Measurements from ENCODE around the gene GPM6B.

Gene GPM6B

GRCh38 chrX:13774696-13775095 is 42.2 kb downstream of the GPM6B start:
- Mint-ChIP-seq H3K27me3 (no peaks in the 10 kb centered on the region), H3K36me3 (ENCODE audit: insufficient read depth) (peaks cover 54% of the 10 kb centered on the region), H3K27ac (peak overlapping the region in 1 of 2 donors; percentile 63), H3K9me3 (no peaks in the 10 kb centered on the region), H3K4me1 (ENCODE audit: low read depth in 2 of 2) (peaks cover 3 to 5% of the 10 kb centered on the region in 2 donors), H3K4me3 (no peak overlapping the region)
- DNase-seq (no peak), ATAC-seq (replicated peaks) (no peak)

GRCh38 chrX:13770013-13770535 is 46.8 kb downstream of the GPM6B start:
- peaks cover 91% of the 10 kb centered on the region for H3K36me3 Mint-ChIP-seq (ENCODE audit: insufficient read depth)

GRCh38 chrX:13768939-13769338 is 48.0 kb downstream of the GPM6B start:
- no peak overlapping the region for H3K27ac Mint-ChIP-seq
- H3K27me3 Mint-ChIP-seq = no peaks in the 10 kb centered on the region
- no peaks in the 10 kb centered on the region for H3K9me3 Mint-ChIP-seq
- DNase-seq = no peak
- peaks cover 6 to 13% of the 10 kb centered on the region in 2 donors for H3K4me1 Mint-ChIP-seq (ENCODE audit: low read depth in 2 of 2)
- H3K36me3 Mint-ChIP-seq (ENCODE audit: insufficient read depth) = peaks cover 89% of the 10 kb centered on the region
- H3K4me3 Mint-ChIP-seq = no peak overlapping the region
- ATAC-seq (replicated peaks) = no peak

More at GRCh38 chrX:13770013-13770535, 46.8 kb downstream of the GPM6B start:
- peaks cover 6 to 13% of the 10 kb centered on the region in 2 donors for H3K4me1 Mint-ChIP-seq (ENCODE audit: low read depth in 2 of 2)
- ATAC-seq (replicated peaks) (no peak), DNase-seq (no peak)
- no peaks in the 10 kb centered on the region for H3K27me3 Mint-ChIP-seq
- H3K9me3 Mint-ChIP-seq = no peaks in the 10 kb centered on the region
- H3K27ac Mint-ChIP-seq = peak overlapping the region in 1 of 2 donors; percentile 64
- no peak overlapping the region for H3K4me3 Mint-ChIP-seq

- Mint-ChIP-seq H3K4me3 (no peak overlapping the region), H3K36me3 (ENCODE audit: insufficient read depth) (peaks cover 92% of the 10 kb centered on the region)
Observed at GRCh38 chrX:13764765-13765164, 52.1 kb downstream of the GPM6B start.

GRCh38 chrX:13764281-13764680 is 52.6 kb downstream of the GPM6B start:
- Mint-ChIP-seq H3K4me3 (no peak overlapping the region), H3K4me1 (ENCODE audit: low read depth in 2 of 2) (peaks cover 0 to 10% of the 10 kb centered on the region in 2 donors), H3K27ac (no peak overlapping the region), H3K36me3 (ENCODE audit: insufficient read depth) (peaks cover 89% of the 10 kb centered on the region), H3K9me3 (no peaks in the 10 kb centered on the region), H3K27me3 (no peaks in the 10 kb centered on the region)
- ATAC-seq (replicated peaks) (no peak), DNase-seq (no peak)

More at GRCh38 chrX:13764765-13765164, 52.1 kb downstream of the GPM6B start:
- no peaks in the 10 kb centered on the region for H3K27me3 Mint-ChIP-seq
- no peak for ATAC-seq (replicated peaks)
- H3K4me1 Mint-ChIP-seq (ENCODE audit: low read depth in 2 of 2) = peaks cover 3 to 8% of the 10 kb centered on the region in 2 donors
- DNase-seq = no peak
- H3K27ac Mint-ChIP-seq = no peak overlapping the region
- H3K9me3 Mint-ChIP-seq = no peaks in the 10 kb centered on the region

- no peak overlapping the region for H3K27ac Mint-ChIP-seq
- no peak overlapping the region for H3K4me3 Mint-ChIP-seq
Observed at GRCh38 chrX:13763489-13763888, 53.4 kb downstream of the GPM6B start.

GRCh38 chrX:13761606-13762414 is 55.1 kb downstream of the GPM6B start:
- Mint-ChIP-seq H3K27me3 (no peaks in the 10 kb centered on the region), H3K4me3 (no peak overlapping the region), H3K36me3 (ENCODE audit: insufficient read depth) (peaks cover 82% of the 10 kb centered on the region), H3K9me3 (no peaks in the 10 kb centered on the region), H3K4me1 (ENCODE audit: low read depth in 2 of 2) (peaks cover 7 to 13% of the 10 kb centered on the region in 2 donors), H3K27ac (peak overlapping the region in 1 of 2 donors; percentile 73)
- no peak for ATAC-seq (replicated peaks)
- DNase-seq = no peak

More at GRCh38 chrX:13763489-13763888, 53.4 kb downstream of the GPM6B start:
- Mint-ChIP-seq H3K4me1 (ENCODE audit: low read depth in 2 of 2) (peaks cover 3 to 14% of the 10 kb centered on the region in 2 donors), H3K9me3 (no peaks in the 10 kb centered on the region), H3K36me3 (ENCODE audit: insufficient read depth) (peaks cover 89% of the 10 kb centered on the region), H3K27me3 (no peaks in the 10 kb centered on the region)
- DNase-seq (no peak), ATAC-seq (replicated peaks) (no peak)

- no peak overlapping the region for H3K4me3 Mint-ChIP-seq
- no peak overlapping the region for H3K27ac Mint-ChIP-seq
- peaks cover 5 to 7% of the 10 kb centered on the region in 2 donors for H3K4me1 Mint-ChIP-seq (ENCODE audit: low read depth in 2 of 2)
- DNase-seq = no peak
- ATAC-seq (replicated peaks) = no peak
- no peaks in the 10 kb centered on the region for H3K9me3 Mint-ChIP-seq
- H3K27me3 Mint-ChIP-seq = no peaks in the 10 kb centered on the region
- H3K36me3 Mint-ChIP-seq (ENCODE audit: insufficient read depth) = peaks cover 78% of the 10 kb centered on the region
Observed at GRCh38 chrX:13760426-13760825, 56.5 kb downstream of the GPM6B start.

GRCh38 chrX:13759152-13759718 is 57.7 kb downstream of the GPM6B start:
- no peak overlapping the region for H3K27ac Mint-ChIP-seq
- no peak for ATAC-seq (replicated peaks)
- H3K27me3 Mint-ChIP-seq = no peaks in the 10 kb centered on the region
- no peak overlapping the region for H3K4me3 Mint-ChIP-seq
- no peaks in the 10 kb centered on the region for H3K9me3 Mint-ChIP-seq
- peaks cover 7 to 8% of the 10 kb centered on the region in 2 donors for H3K4me1 Mint-ChIP-seq (ENCODE audit: low read depth in 2 of 2)
- peaks cover 71% of the 10 kb centered on the region for H3K36me3 Mint-ChIP-seq (ENCODE audit: insufficient read depth)
- no peak for DNase-seq

GRCh38 chrX:13756381-13756780 is 60.5 kb downstream of the GPM6B start:
- Mint-ChIP-seq H3K36me3 (ENCODE audit: insufficient read depth) (peaks cover 69% of the 10 kb centered on the region), H3K27ac (no peak overlapping the region), H3K27me3 (no peaks in the 10 kb centered on the region), H3K9me3 (no peaks in the 10 kb centered on the region), H3K4me3 (no peak overlapping the region), H3K4me1 (ENCODE audit: low read depth in 2 of 2) (peaks cover 13 to 15% of the 10 kb centered on the region in 2 donors)
- ATAC-seq (replicated peaks) (no peak), DNase-seq (no peak)

GRCh38 chrX:13755254-13755653 is 61.6 kb downstream of the GPM6B start:
- Mint-ChIP-seq H3K9me3 (no peaks in the 10 kb centered on the region), H3K27ac (no peak overlapping the region), H3K4me1 (ENCODE audit: low read depth in 2 of 2) (peaks cover 18 to 19% of the 10 kb centered on the region in 2 donors), H3K4me3 (no peak overlapping the region), H3K36me3 (ENCODE audit: insufficient read depth) (peaks cover 59% of the 10 kb centered on the region), H3K27me3 (no peaks in the 10 kb centered on the region)
- peak; percentile 81 for ATAC-seq (replicated peaks)
- peak in 1 of 3 experiments; percentile 1 for DNase-seq

- no peaks in the 10 kb centered on the region for H3K9me3 Mint-ChIP-seq
- no peak overlapping the region for H3K4me3 Mint-ChIP-seq
- no peaks in the 10 kb centered on the region for H3K27me3 Mint-ChIP-seq
- peaks cover 21 to 22% of the 10 kb centered on the region in 2 donors for H3K4me1 Mint-ChIP-seq (ENCODE audit: low read depth in 2 of 2)
- DNase-seq (no peak), ATAC-seq (replicated peaks) (no peak)
- peaks cover 54% of the 10 kb centered on the region for H3K36me3 Mint-ChIP-seq (ENCODE audit: insufficient read depth)
- H3K27ac Mint-ChIP-seq = no peak overlapping the region
Observed at GRCh38 chrX:13754765-13755164, 62.1 kb downstream of the GPM6B start.

- Mint-ChIP-seq H3K36me3 (ENCODE audit: insufficient read depth) (peaks cover 47% of the 10 kb centered on the region), H3K9me3 (no peaks in the 10 kb centered on the region), H3K27ac (peak overlapping the region; percentile 79 to 91), H3K27me3 (no peaks in the 10 kb centered on the region), H3K4me3 (no peak overlapping the region), H3K4me1 (ENCODE audit: low read depth in 2 of 2) (peaks cover 17% of the 10 kb centered on the region in 2 donors)
- ATAC-seq (replicated peaks) = no peak
- DNase-seq = no peak
Observed at GRCh38 chrX:13752646-13753045, 64.2 kb downstream of the GPM6B start.

- Mint-ChIP-seq H3K4me1 (ENCODE audit: low read depth in 2 of 2) (peaks cover 22% of the 10 kb centered on the region in 2 donors), H3K4me3 (no peak overlapping the region), H3K27ac (no peak overlapping the region), H3K27me3 (no peaks in the 10 kb centered on the region), H3K36me3 (ENCODE audit: insufficient read depth) (peaks cover 45% of the 10 kb centered on the region), H3K9me3 (no peaks in the 10 kb centered on the region)
- no peak for ATAC-seq (replicated peaks)
- DNase-seq = no peak
Observed at GRCh38 chrX:13752141-13752540, 64.8 kb downstream of the GPM6B start.
